Stimulated activated CD8-positive, alpha-beta memory T cell treated with anti-CD3 and anti-CD28 coated beads, Interleukin-12 subunit alpha, Interleukin-12 subunit beta, amount 100 ng/mL, for 1 hour (primary cell): ENCODE data around the gene INSR.
A peak's percentile ranks its signal among the peaks of the same experiment; 100 is the strongest.
"Not testable (repeated sequence)": the region's sequence is repeated elsewhere in the genome, so short reads cannot be mapped to it uniquely, and the experiment has no call there.

ENCODE experiments used
- DNase-seq: peaks from one replicate; pipeline ENCODE4 v3.0.0-alpha.2; 2020; ENCODE audit warnings: low read depth

The INSR gene

GRCh38 chr19:7195046-7195445 lies 99.2 kb downstream of the INSR start:
- DNase-seq, result no peak

- no peak for DNase-seq
Observed at GRCh38 chr19:7194566-7194965, 99.6 kb downstream of the INSR start.

- DNase-seq, result peak; percentile 35
Observed at GRCh38 chr19:7191946-7192691, 102.1 kb downstream of the INSR start.

GRCh38 chr19:7188698-7189629 lies 105.2 kb downstream of the INSR start:
- no peak for DNase-seq

- no peak for DNase-seq
Observed at GRCh38 chr19:7187605-7188339, 106.4 kb downstream of the INSR start.

- DNase-seq, result no peak
Observed at GRCh38 chr19:7182489-7182888, 111.7 kb downstream of the INSR start.

- no peak for DNase-seq
Observed at GRCh38 chr19:7179917-7180306, 114.3 kb downstream of the INSR start.

GRCh38 chr19:7177926-7178325 lies 116.3 kb downstream of the INSR start:
- no peak for DNase-seq

GRCh38 chr19:7176792-7177191 lies 117.4 kb downstream of the INSR start:
- DNase-seq, result no peak

- DNase-seq, result no peak
Observed at GRCh38 chr19:7172794-7173193, 121.4 kb downstream of the INSR start.

GRCh38 chr19:7170983-7171382 lies 123.2 kb downstream of the INSR start:
- no peak for DNase-seq

GRCh38 chr19:7168941-7169340 lies 125.3 kb downstream of the INSR start:
- no peak for DNase-seq

- DNase-seq, result no peak
Observed at GRCh38 chr19:7161292-7161691, 132.9 kb downstream of the INSR start.

GRCh38 chr19:7159105-7159933 lies 134.9 kb downstream of the INSR start:
- DNase-seq, result no peak

GRCh38 chr19:7153022-7153421 lies 141.2 kb downstream of the INSR start:
- no peak for DNase-seq

GRCh38 chr19:7152568-7152967 lies 141.6 kb downstream of the INSR start:
- DNase-seq, result no peak

- no peak for DNase-seq
Observed at GRCh38 chr19:7149956-7150705, 144.1 kb downstream of the INSR start.

- not testable (repeated sequence) for DNase-seq
Observed at GRCh38 chr19:7147119-7147675, 147.0 kb downstream of the INSR start.

GRCh38 chr19:7146086-7146485 lies 148.1 kb downstream of the INSR start:
- DNase-seq, result not testable (repeated sequence)

- no peak for DNase-seq
Observed at GRCh38 chr19:7145494-7145893, 148.7 kb downstream of the INSR start.

GRCh38 chr19:7142771-7143170 lies 151.4 kb downstream of the INSR start:
- no peak for DNase-seq
